Lower leg skin (tissue), 3 donors: ENCODE data around the gene SULT1C3.

ENCODE experiments used
- POLR2A ChIP-seq, 2 donors: fragments of 450-650 bp; IDR thresholded peaks; one replicate each; pipeline ENCODE4 v1.6.1; 2016 to 2017; ENCODE audit warnings: antibody characterized with exemption in 2 of 2, mild to moderate bottlenecking in 1 of 2, moderate library complexity in 1 of 2
- TF ChIP-seq, protein P1 (sequence below), 3 donors: fragments of 450-650 bp; IDR thresholded peaks; one replicate each; pipeline ENCODE4 v1.5.1; 2016; ENCODE audit warnings: antibody characterized with exemption in 3 of 3, mild to moderate bottlenecking in 3 of 3, moderate library complexity in 2 of 3

GRCh38 chr2:108193251-108193650, 46.5 kb upstream of the SULT1C3 start:
- TF ChIP-seq, protein P1, sequence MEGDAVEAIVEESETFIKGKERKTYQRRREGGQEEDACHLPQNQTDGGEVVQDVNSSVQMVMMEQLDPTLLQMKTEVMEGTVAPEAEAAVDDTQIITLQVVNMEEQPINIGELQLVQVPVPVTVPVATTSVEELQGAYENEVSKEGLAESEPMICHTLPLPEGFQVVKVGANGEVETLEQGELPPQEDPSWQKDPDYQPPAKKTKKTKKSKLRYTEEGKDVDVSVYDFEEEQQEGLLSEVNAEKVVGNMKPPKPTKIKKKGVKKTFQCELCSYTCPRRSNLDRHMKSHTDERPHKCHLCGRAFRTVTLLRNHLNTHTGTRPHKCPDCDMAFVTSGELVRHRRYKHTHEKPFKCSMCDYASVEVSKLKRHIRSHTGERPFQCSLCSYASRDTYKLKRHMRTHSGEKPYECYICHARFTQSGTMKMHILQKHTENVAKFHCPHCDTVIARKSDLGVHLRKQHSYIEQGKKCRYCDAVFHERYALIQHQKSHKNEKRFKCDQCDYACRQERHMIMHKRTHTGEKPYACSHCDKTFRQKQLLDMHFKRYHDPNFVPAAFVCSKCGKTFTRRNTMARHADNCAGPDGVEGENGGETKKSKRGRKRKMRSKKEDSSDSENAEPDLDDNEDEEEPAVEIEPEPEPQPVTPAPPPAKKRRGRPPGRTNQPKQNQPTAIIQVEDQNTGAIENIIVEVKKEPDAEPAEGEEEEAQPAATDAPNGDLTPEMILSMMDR (IDR thresholded peaks at IDR 0.05) = no peak
- no peak for TF ChIP-seq POLR2A (IDR thresholded peaks at IDR 0.05)
